A549 (cell line): ENCODE measurements around the gene TSNAX. TPM values are rescaled to one million over a fixed set of nuclear protein-coding genes. Genes with fewer than 3 reads are reported as not detected.

Experiments used
- ATAC-seq, 2 experiments: fragments of 200-7000 bp in 1 of 2; fragments of >200 bp in 1 of 2; cut with Nextera tagmentation in 1 of 2; cut with Tn5 transposase in 1 of 2; 3 replicates each; pipeline versions ENCODE4 v1.8.0 to v1.9.1; 2018 to 2020; ENCODE audit warnings: mild to moderate bottlenecking in 1 of 2, moderate library complexity in 1 of 2
- CTCF ChIA-PET: fragments of 300-600 bp; sonication (Branson Sonifier 250); formaldehyde crosslinking; extraction: SDS; loops from one replicate; lab custom pipeline; 2021; ENCODE audit warnings: antibody characterized with exemption, inconsistent platforms; lab: Yijun Ruan, JAX
- POLR2A ChIA-PET: fragments of 350-600 bp; formaldehyde crosslinking; extraction: SDS; loops from one replicate; lab custom pipeline; 2021; ENCODE audit warnings: antibody characterized with exemption, inconsistent platforms; lab: Yijun Ruan, JAX
- DNase-seq, 2 experiments: peaks; one replicate each; pipeline versions ENCODE4 v3.0.0 to v3.0.0-alpha.2; 2011 to 2016; ENCODE audit warnings: low read depth in 1 of 2, low spot score in 1 of 2
- FAIRE-seq: peaks from 2 replicates; lab custom pipeline; 2011; peaks lifted over from hg19 to GRCh38; lab: Jason Lieb, UNC
- H3K27ac ChIP-seq, 2 experiments: fragments of >200 bp; sonication (Bioruptor Twin); formaldehyde crosslinking; 3 replicates each; pipeline ENCODE4 v1.5.1; 2016 to 2017
- H3K4me1 ChIP-seq: fragments of >200 bp; sonication (Bioruptor Twin); formaldehyde crosslinking; 3 replicates; pipeline ENCODE4 v1.6.1; 2016
- H3K4me2 ChIP-seq: fragments of >200 bp; sonication (Bioruptor Twin); formaldehyde crosslinking; 3 replicates; pipeline ENCODE4 v1.6.1; 2016
- H3K4me3 ChIP-seq: fragments of >200 bp; sonication (Bioruptor Twin); formaldehyde crosslinking; 3 replicates; pipeline ENCODE4 v1.5.1; 2016
- H3K9me3 ChIP-seq: fragments of >200 bp; sonication (Bioruptor Twin); formaldehyde crosslinking; 3 replicates; pipeline ENCODE4 v1.6.1; 2016
- CHD2 ChIP-seq: fragments of 150-350 bp; IDR thresholded peaks from 2 replicates; pipeline ENCODE4 v1.6.1; 2014; ENCODE audit warnings: low read length; ENCODE audit not compliant: partially characterized antibody
- CTCF ChIP-seq: fragments of >200 bp; sonication (Bioruptor Twin); formaldehyde crosslinking; IDR thresholded peaks from 3 replicates; pipeline ENCODE4 v1.5.1; 2016
- FOSL2 ChIP-seq, 2 experiments: fragments of 450-650 bp in 1 of 2; fragments of >200 bp in 1 of 2; sonication (Bioruptor Twin) in 1 of 2; formaldehyde crosslinking; IDR thresholded peaks; 2 replicates each; pipeline versions ENCODE4 v1.5.0 to v1.6.1; 2016 to 2020; ENCODE audit warnings: mild to moderate bottlenecking in 1 of 2, moderate library complexity in 1 of 2
- GATA3 ChIP-seq: IDR thresholded peaks from 2 replicates; pipeline ENCODE4 v1.6.1; 2012; ENCODE audit warnings: borderline replicate concordance
- HOXB13 ChIP-seq: fragments of 250-450 bp; sonication (Bioruptor Pico); IDR thresholded peaks from 2 replicates; pipeline ENCODE4 v1.5.0; 2020; ENCODE audit warnings: low read depth, mild to moderate bottlenecking, moderate library complexity
- HOXB5 ChIP-seq: fragments of 250-450 bp; sonication (Bioruptor Pico); IDR thresholded peaks from 2 replicates; pipeline ENCODE4 v1.5.0; 2020; ENCODE audit warnings: mild to moderate bottlenecking, moderate library complexity
- JUN ChIP-seq, 2 experiments: fragments of >200 bp; sonication (Bioruptor Twin); formaldehyde crosslinking; IDR thresholded peaks; 2 replicates in 1 of 2; 3 replicates in 1 of 2; pipeline ENCODE4 v1.6.1; 2016 to 2017
- KDM1A ChIP-seq: fragments of 200-600 bp; sonication (generic); IDR thresholded peaks from 2 replicates; pipeline ENCODE4 v1.6.1; 2016; ENCODE audit warnings: low read depth, mild to moderate bottlenecking
- MAZ ChIP-seq: fragments of 150-350 bp; IDR thresholded peaks from 2 replicates; pipeline ENCODE4 v1.6.1; 2014; ENCODE audit warnings: antibody characterized with exemption, low read depth, low read length, borderline replicate concordance
- NPAS2 ChIP-seq: fragments of 250-450 bp; sonication (Bioruptor Pico); IDR thresholded peaks from 2 replicates; pipeline ENCODE4 v1.8.0; 2022; ENCODE audit warnings: mild to moderate bottlenecking, moderate library complexity, borderline replicate concordance
- PHF8 ChIP-seq: fragments of 200-600 bp; sonication (generic); IDR thresholded peaks from 2 replicates; pipeline ENCODE4 v1.6.1; 2016; ENCODE audit warnings: low read depth, mild to moderate bottlenecking, antibody characterized with exemption, moderate library complexity, borderline replicate concordance
- POLR2AphosphoS2 ChIP-seq: conservative IDR thresholded peaks from 2 replicates; pipeline ENCODE4 v1.6.1; 2012; ENCODE audit warnings: low read length, improper control_type of control experiment, inconsistent platforms
- RCOR1 ChIP-seq: fragments of 150-350 bp; IDR thresholded peaks from 2 replicates; pipeline ENCODE4 v1.6.1; 2014; ENCODE audit warnings: antibody characterized with exemption, low read length, low read depth
- RFX5 ChIP-seq: fragments of 450-650 bp; IDR thresholded peaks from 2 replicates; pipeline ENCODE4 v1.7.1; 2014; ENCODE audit warnings: antibody characterized with exemption, mild to moderate bottlenecking, moderate library complexity
- ZFP36 ChIP-seq: fragments of 450-650 bp; IDR thresholded peaks from 2 replicates; pipeline ENCODE4 v1.6.1; 2014; ENCODE audit warnings: borderline replicate concordance; ENCODE audit not compliant: partially characterized antibody
- WGBS: methylation state at CpG from one replicate; pipeline ENCODE4 v1.1.6; 2017; ENCODE audit errors: missing lambda C conversion rate; 5-methylcytosine and 5-hydroxymethylcytosine counted together
- polyA plus RNA-seq, 4 experiments: library from polyadenylated mRNA; depleted of rRNA in 3 of 4; stranded (reverse); fragments of >200 nt; fragmentation: RNase III in 1 of 4; extraction: RNeasy Plus Mini Kit Qiagen cat#74134 plus additional on column Dnase treatment in 1 of 4; gene quantifications; 2 replicates in 3 of 4; 3 replicates in 1 of 4; pipeline ENCODE4 v1.2.3, GENCODE V29; 2011 to 2017
- TF ChIP-seq, protein P1 (sequence below): fragments of >200 bp; sonication (Bioruptor Twin); formaldehyde crosslinking; IDR thresholded peaks from 2 replicates; pipeline ENCODE4 v1.6.1; 2016

Gene TSNAX
- polyA plus RNA-seq, 2 of the 4 experiments (the other 2 are of a cell fraction): 48.5 to 58.3 TPM

GRCh38 chr1:231494439-231495110 is 33.9 kb upstream of the TSNAX start:
- H3K27ac ChIP-seq: no peak overlapping the region
- FAIRE-seq: peak; percentile 46
- TF ChIP-seq MAZ (no peak), PHF8 (no peak), POLR2AphosphoS2 (no peak), KDM1A (no peak)
- TF ChIP-seq, all 56 proteins: peak for 0
- Histone ChIP-seq H3K9me3 (peaks cover 15% of the 10 kb centered on the region; the same call in 2 of the 3 replicates), H3K4me3 (no peak overlapping the region), H3K4me2 (no peak overlapping the region), H3K4me1 (no peaks in the 10 kb centered on the region)
- CTCF ChIA-PET: interaction anchor here (1.1 kb wide), 1 partner anchor 10 kb away, joined by 4 read pairs; no protein-coding TSS in a partner anchor
- 28% methylated on average over 1 of the region's 1 CpG for WGBS
- POLR2A ChIA-PET: no interaction called here
- no peak for ATAC-seq
- DNase-seq: no peak

- Histone ChIP-seq H3K9me3 (peaks cover 28% of the 10 kb centered on the region), H3K4me2 (no peak overlapping the region), H3K4me3 (no peak overlapping the region), H3K27ac (no peak overlapping the region), H3K4me1 (no peaks in the 10 kb centered on the region)
- DNase-seq (no peak), FAIRE-seq (no peak), ATAC-seq (no peak)
- 61% methylated on average over 2 of the region's 2 CpGs for WGBS
- POLR2A ChIA-PET: no interaction called here
- TF ChIP-seq RCOR1 (no peak), CHD2 (no peak), JUN (IDR thresholded peaks at IDR 0.05) (no peak), PHF8 (no peak), RFX5 (no peak), FOSL2 (IDR thresholded peaks at IDR 0.05) (no peak), FOSL2 (CRISPR knock-in tag; IDR thresholded peaks at IDR 0.05) (peak; percentile 29; the same call in 1 of the 2 replicates)
- CTCF ChIA-PET: interaction anchor here (0.6 to 2.1 kb wide), 2 partner anchors 12 to 141 kb away, joined by 3 to 5 read pairs; no protein-coding TSS in a partner anchor
These were observed 30.8 kb upstream of the TSNAX start for GRCh38 chr1:231497629-231498152.

- no peak for TF ChIP-seq CTCF
- no peak for TF ChIP-seq FOSL2 (IDR thresholded peaks at IDR 0.05)
- no peak for TF ChIP-seq FOSL2 (CRISPR knock-in tag; IDR thresholded peaks at IDR 0.05)
- peak; percentile 92 for TF ChIP-seq ZFP36
- TF ChIP-seq, protein P1, sequence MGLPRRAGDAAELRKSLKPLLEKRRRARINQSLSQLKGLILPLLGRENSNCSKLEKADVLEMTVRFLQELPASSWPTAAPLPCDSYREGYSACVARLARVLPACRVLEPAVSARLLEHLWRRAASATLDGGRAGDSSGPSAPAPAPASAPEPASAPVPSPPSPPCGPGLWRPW: no peak
- TF ChIP-seq NPAS2: no peak
- TF ChIP-seq HOXB13 (CRISPR knock-in tag): no peak
- TF ChIP-seq GATA3: no peak
- no peak for TF ChIP-seq HOXB5 (CRISPR knock-in tag)
- Histone ChIP-seq H3K4me2 (no peak overlapping the region), H3K4me1 (no peaks in the 10 kb centered on the region), H3K9me3 (peaks cover 28% of the 10 kb centered on the region), H3K27ac (no peak overlapping the region), H3K4me3 (no peak overlapping the region)
- 35% methylated on average over 3 of the region's 3 CpGs for WGBS
- ChIA-PET CTCF (interaction anchor here (2.1 kb wide), 1 partner anchor 10 kb away, joined by 5 read pairs; no protein-coding TSS in a partner anchor), POLR2A (no interaction called here)
- FAIRE-seq (no peak), DNase-seq (no peak), ATAC-seq (no peak)
These were observed 29.2 kb upstream of the TSNAX start for GRCh38 chr1:231499148-231499763.
